HepG2 (cell line): Measurements from ENCODE around the gene GFPT2. TPM values are rescaled to one million over a fixed set of nuclear protein-coding genes. Genes with fewer than 3 reads are reported as not detected.

Source experiments
- ATAC-seq: fragments of 200-7000 bp; cut with Tn5 transposase; 3 replicates; pipeline ENCODE4 v1.9.1; 2020; ENCODE audit warnings: mild to moderate bottlenecking, moderate library complexity
- BruUV-seq: library from RNA; stranded (reverse); fragments of 400-500 nt; replicated peaks from 2 replicates; lab custom pipeline; 2021; lab: Mats Ljungman, UMichigan
- CTCF ChIA-PET: fragments of 300-600 bp; formaldehyde crosslinking; extraction: SDS; loops from one replicate; lab custom pipeline; 2021; ENCODE audit warnings: low total read pairs, inconsistent platforms, low intra/inter-chr PET ratio; lab: Yijun Ruan, JAX
- POLR2A ChIA-PET: fragments of 350-600 bp; sonication (Branson Sonifier 250); formaldehyde crosslinking; loops from one replicate; lab custom pipeline; 2020; ENCODE audit warnings: antibody characterized with exemption, inconsistent platforms; lab: Yijun Ruan, JAX
- DNase-seq: peaks from one replicate; pipeline ENCODE4 v3.0.0-alpha.2; 2015; ENCODE audit warnings: low spot score
- FAIRE-seq: peaks from 3 replicates; lab custom pipeline; 2011; peaks lifted over from hg19 to GRCh38; lab: Jason Lieb, UNC
- H2AFZ ChIP-seq: one replicate; pipeline ENCODE4 v1.6.1; 2011; ENCODE audit warnings: low read length, inconsistent platforms
- H3K27ac ChIP-seq: fragments of 300-600 bp; 3 replicates; pipeline ENCODE4 v1.8.0; 2011; ENCODE audit warnings: mixed run types, mild to moderate bottlenecking, mixed read lengths, low read length, inconsistent platforms; ENCODE audit not compliant: insufficient read depth; ENCODE audit errors: extremely low read length
- H3K27me3 ChIP-seq, 2 experiments: fragments of 200-600 bp in 1 of 2; 2 replicates in 1 of 2; 3 replicates in 1 of 2; pipeline versions ENCODE4 v1.6.0 to v1.8.0; 2011; ENCODE audit warnings: low read length in 2 of 2, mild to moderate bottlenecking in 2 of 2, moderate library complexity in 2 of 2, inconsistent platforms in 1 of 2; ENCODE audit not compliant: insufficient read depth in 2 of 2, control insufficient read depth in 1 of 2
- H3K36me3 ChIP-seq, 2 experiments: fragments of 200-600 bp in 1 of 2; replicated peaks in 1 of 2; 2 replicates in 1 of 2; 3 replicates in 1 of 2; pipeline versions ENCODE4 v1.5.1 to v1.8.0; 2011; ENCODE audit warnings: low read length in 2 of 2, inconsistent platforms in 1 of 2; ENCODE audit not compliant: insufficient read depth in 2 of 2, control insufficient read depth in 1 of 2
- H3K4me1 ChIP-seq: 2 replicates; pipeline ENCODE4 v1.5.1; 2012; ENCODE audit warnings: low read length, inconsistent platforms; ENCODE audit not compliant: insufficient read depth
- H3K4me2 ChIP-seq: 2 replicates; pipeline ENCODE4 v1.6.0; 2011; ENCODE audit warnings: low read depth, low read length, inconsistent platforms
- H3K4me3 ChIP-seq, 3 experiments: fragments of 200-600 bp in 1 of 3; sonication (generic), shearing (Covaris generic) in 1 of 3; replicated peaks in 1 of 3; 2 replicates each; pipeline ENCODE4 v1.5.1; 2011 to 2016; ENCODE audit warnings: low read length in 3 of 3, inconsistent platforms in 2 of 3, low read depth in 2 of 3, mild to moderate bottlenecking in 2 of 3, control low read depth in 1 of 3, mixed read lengths in 1 of 3; ENCODE audit not compliant: insufficient read depth in 1 of 3
- H3K79me2 ChIP-seq: one replicate; pipeline ENCODE4 v1.6.1; 2011; ENCODE audit warnings: low read length, inconsistent platforms; ENCODE audit not compliant: insufficient read depth
- H3K9ac ChIP-seq: 2 replicates; pipeline ENCODE4 v1.6.0; 2011; ENCODE audit warnings: mild to moderate bottlenecking, low read depth, low read length, inconsistent platforms; ENCODE audit not compliant: insufficient read depth
- H3K9me3 ChIP-seq: 2 replicates; pipeline ENCODE4 v1.5.1; 2012; ENCODE audit warnings: mild to moderate bottlenecking, low read length
- H4K20me1 ChIP-seq: 2 replicates; pipeline ENCODE4 v1.6.0; 2011; ENCODE audit warnings: inconsistent platforms, mild to moderate bottlenecking, low read length, moderate library complexity; ENCODE audit not compliant: insufficient read depth
- EED ChIP-seq: sonication (generic); formaldehyde crosslinking; IDR thresholded peaks from 2 replicates; pipeline ENCODE4 v1.5.0; 2020; ENCODE audit warnings: mild to moderate bottlenecking, missing genetic modification reagents
- GLMP ChIP-seq: sonication (generic); formaldehyde crosslinking; IDR thresholded peaks from 2 replicates; pipeline ENCODE4 v1.9.0; 2021; ENCODE audit warnings: missing genetic modification reagents, mild to moderate bottlenecking, borderline replicate concordance
- HDAC2 ChIP-seq: sonication (generic); formaldehyde crosslinking; IDR thresholded peaks from 2 replicates; pipeline ENCODE4 v1.4.0; 2020; ENCODE audit warnings: missing genetic modification reagents
- NCOA5 ChIP-seq: sonication (generic); formaldehyde crosslinking; IDR thresholded peaks from 2 replicates; pipeline ENCODE4 v1.4.0; 2020; ENCODE audit warnings: missing genetic modification reagents
- RAD21 ChIP-seq: fragments of 450-650 bp; formaldehyde crosslinking; IDR thresholded peaks from 2 replicates; pipeline ENCODE4 v1.5.0; 2020; ENCODE audit warnings: mild to moderate bottlenecking
- SMARCE1 ChIP-seq: fragments of 450-650 bp; IDR thresholded peaks from 2 replicates; pipeline ENCODE4 v1.6.1; 2017; ENCODE audit warnings: borderline replicate concordance
- SRF ChIP-seq: IDR thresholded peaks from 2 replicates; pipeline ENCODE4 v1.6.1; 2011; ENCODE audit warnings: mild to moderate bottlenecking, low read depth, low read length, moderate library complexity
- STAT5B ChIP-seq: sonication (generic); formaldehyde crosslinking; IDR thresholded peaks from 2 replicates; pipeline ENCODE4 v1.4.0; 2020; ENCODE audit warnings: missing genetic modification reagents
- ZNF124 ChIP-seq: sonication (generic); formaldehyde crosslinking; IDR thresholded peaks from 2 replicates; pipeline ENCODE4 v1.4.0; 2020; ENCODE audit warnings: missing genetic modification reagents
- ZNF234 ChIP-seq: sonication (generic); formaldehyde crosslinking; conservative IDR thresholded peaks from 2 replicates; pipeline ENCODE4 v1.5.1; 2020; ENCODE audit warnings: mild to moderate bottlenecking, missing genetic modification reagents
- ZNF24 ChIP-seq: fragments of 450-650 bp; IDR thresholded peaks from 2 replicates; pipeline ENCODE4 v1.6.1; 2017; ENCODE audit warnings: antibody characterized with exemption, mild to moderate bottlenecking
- ZNF354B ChIP-seq: sonication (generic); formaldehyde crosslinking; IDR thresholded peaks from 2 replicates; pipeline ENCODE4 v1.8.0; 2022; ENCODE audit warnings: mild to moderate bottlenecking, missing genetic modification reagents
- ZNF777 ChIP-seq: sonication (generic); formaldehyde crosslinking; IDR thresholded peaks from 2 replicates; pipeline ENCODE4 v1.4.0; 2020; ENCODE audit warnings: missing genetic modification reagents
- WGBS: methylation state at CpG from one replicate; pipeline ENCODE4 v1.1.6; 2017; ENCODE audit warnings: low lambda C conversion rate; 5-methylcytosine and 5-hydroxymethylcytosine counted together
- in situ Hi-C: cut with HindIII; loops from 2 replicates; pipeline ENCODE4 v1.10.0; 2017; ENCODE audit warnings: low pct_unique_long_range_greater_than_20kb; ENCODE audit not compliant: extremely low pct_ligation_motif_present
- intact Hi-C: fragments of 100-400 bp; cut with micrococcal nuclease; formaldehyde crosslinking; loops from one replicate; pipeline ENCODE4 v1.10.0; 2022; ENCODE audit not compliant: unreplicated experiment
- polyA plus RNA-seq, 8 experiments: library from polyadenylated mRNA; depleted of rRNA in 3 of 8; stranded (reverse) in 7 of 8; unstranded in 1 of 8; fragments of >200 nt; fragmentation: Illumina TruSeq in 4 of 8; extraction: Trizol in 4 of 8; gene quantifications; 2 replicates each; pipeline versions ENCODE4 v1.2.1 to v1.2.3, GENCODE V29; 2011 to 2016; ENCODE audit warnings: low read depth in 4 of 8, missing spikeins in 1 of 8, mixed read lengths in 1 of 8; ENCODE audit not compliant: insufficient read depth in 1 of 8
- total RNA-seq, 5 experiments: library from RNA; depleted of rRNA; stranded (reverse); fragments of >200 nt; fragmentation: Illumina TruSeq; extraction: Trizol; gene quantifications; 2 replicates each; pipeline ENCODE4 v1.2.3, GENCODE V29; 2016; ENCODE audit warnings: low read depth in 1 of 5
- TF ChIP-seq, protein P1 (sequence below): sonication (generic); formaldehyde crosslinking; IDR thresholded peaks from 2 replicates; pipeline ENCODE4 v1.5.0; 2020; ENCODE audit warnings: missing genetic modification reagents

GFPT2 gene
- total and polyA plus RNA-seq, 2 of the 13 experiments (the other 11 are each of a cell fraction or from before 2014, with no cell fraction given), result 0.18 TPM

GRCh38 chr5:180377556-180378197 lies 24.5 kb upstream of the GFPT2 start:
- no peak overlapping the region for H3K4me3 ChIP-seq
- intact Hi-C loops (no loop called here), in situ Hi-C loops (no loop called here)
- no peak for FAIRE-seq
- H3K36me3 ChIP-seq, result no peaks in the 10 kb centered on the region
- H3K4me2 ChIP-seq, result no peak overlapping the region
- H3K27ac ChIP-seq, result no peak overlapping the region
- peaks cover 11 to 60% of the 10 kb centered on the region in 2 experiments for H3K27me3 ChIP-seq
- no peaks in the 10 kb centered on the region for H4K20me1 ChIP-seq
- no peak for ATAC-seq
- WGBS, result 23% methylated on average over 9 of the region's 13 CpGs
- BruUV-seq, result no TSS peak
- H3K4me1 ChIP-seq, result no peaks in the 10 kb centered on the region
- no peak overlapping the region for H2AFZ ChIP-seq
- H3K79me2 ChIP-seq, result no peaks in the 10 kb centered on the region
- CTCF ChIA-PET, result no interaction called here
- no peak overlapping the region for H3K9ac ChIP-seq
- H3K9me3 ChIP-seq, result no peaks in the 10 kb centered on the region
- TF ChIP-seq, protein P1, sequence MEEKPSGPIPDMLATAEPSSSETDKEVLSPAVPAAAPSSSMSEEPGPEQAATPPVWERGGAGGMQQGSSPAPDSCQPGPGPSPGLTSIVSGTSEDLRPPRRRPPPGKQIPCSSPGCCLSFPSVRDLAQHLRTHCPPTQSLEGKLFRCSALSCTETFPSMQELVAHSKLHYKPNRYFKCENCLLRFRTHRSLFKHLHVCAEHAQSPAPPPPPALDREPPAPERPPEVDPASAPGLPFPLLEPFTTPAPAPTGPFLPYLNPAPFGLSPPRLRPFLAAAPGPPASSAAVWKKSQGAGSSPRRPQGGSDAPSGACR, result no peak
- TF ChIP-seq ZNF354B (CRISPR knock-in tag), result no peak
- TF ChIP-seq STAT5B (CRISPR knock-in tag), result no peak
- TF ChIP-seq NCOA5 (CRISPR knock-in tag), result no peak
- TF ChIP-seq ZNF124 (CRISPR knock-in tag), result no peak
- no peak for TF ChIP-seq GLMP (CRISPR knock-in tag)
- no peak for TF ChIP-seq ZNF777 (CRISPR knock-in tag)
- TF ChIP-seq HDAC2 (CRISPR knock-in tag), result no peak
- no peak for TF ChIP-seq EED (CRISPR knock-in tag)
- TF ChIP-seq SMARCE1, result no peak
- no peak for TF ChIP-seq RAD21 (CRISPR knock-in tag)
- TF ChIP-seq ZNF24, result no peak
- TF ChIP-seq SRF, result no peak
- no peak for TF ChIP-seq ZNF234 (CRISPR knock-in tag)
- POLR2A ChIA-PET, result no interaction called here
- DNase-seq, result no peak
